CD14-positive monocyte (primary cell): ENCODE measurements around the gene ACTA2. TPM values are rescaled to one million over a fixed set of nuclear protein-coding genes. Genes with fewer than 3 reads are reported as not detected.

Source experiments
- DNase-seq, 3 donors: peaks; one replicate each; pipeline ENCODE4 v3.0.0-alpha.2; 2011 to 2022
- H2AFZ ChIP-seq: 2 replicates; pipeline ENCODE4 v1.6.0; 2012; ENCODE audit warnings: mild to moderate bottlenecking, low read depth, low read length, inconsistent platforms; ENCODE audit not compliant: insufficient read depth, poor library complexity, severe bottlenecking
- H3K27ac ChIP-seq, 2 donors: 1 replicate in 1 of 2; 2 replicates in 1 of 2; pipeline ENCODE4 v1.5.1; 2012 to 2013; ENCODE audit warnings: low read length in 2 of 2, control low read depth in 1 of 2, inconsistent platforms in 1 of 2, low read depth in 1 of 2, mild to moderate bottlenecking in 1 of 2
- H3K27me3 ChIP-seq, 2 donors: one replicate each; pipeline versions ENCODE4 v1.6.0 to v1.6.1; 2011 to 2013; ENCODE audit warnings: low read length in 2 of 2; ENCODE audit not compliant: control insufficient read depth in 2 of 2, insufficient read depth in 2 of 2
- H3K36me3 ChIP-seq, 2 donors: replicated peaks in 1 of 2; 1 replicate in 1 of 2; 2 replicates in 1 of 2; pipeline versions ENCODE4 v1.5.1 to v1.6.1; 2012 to 2013; ENCODE audit warnings: low read length in 2 of 2, control low read depth in 1 of 2, inconsistent platforms in 1 of 2, mild to moderate bottlenecking in 1 of 2; ENCODE audit not compliant: insufficient read depth in 2 of 2, control insufficient read depth in 1 of 2
- H3K4me1 ChIP-seq, 2 donors: 1 replicate in 1 of 2; 2 replicates in 1 of 2; pipeline versions ENCODE4 v1.5.1 to v1.6.1; 2012 to 2013; ENCODE audit warnings: low read length in 2 of 2, control low read depth in 1 of 2, inconsistent platforms in 1 of 2, mild to moderate bottlenecking in 1 of 2, moderate library complexity in 1 of 2; ENCODE audit not compliant: insufficient read depth in 2 of 2, control insufficient read depth in 1 of 2
- H3K4me2 ChIP-seq: replicated peaks from 2 replicates; pipeline ENCODE3; 2012; ENCODE audit warnings: low read length, moderate library complexity, mild to moderate bottlenecking; ENCODE audit not compliant: poor library complexity, severe bottlenecking; ENCODE audit errors: extremely low read depth
- H3K4me3 ChIP-seq, 3 experiments: fragments of 200-600 bp in 1 of 3; sonication (generic) in 1 of 3; replicated peaks in 1 of 3; 1 replicate in 2 of 3; 2 replicates in 1 of 3; pipeline ENCODE4 v1.5.1; 2011 to 2013; ENCODE audit warnings: low read length in 3 of 3, mild to moderate bottlenecking in 3 of 3, control low read depth in 2 of 3, low read depth in 2 of 3, inconsistent platforms in 1 of 3, moderate library complexity in 1 of 3
- H3K79me2 ChIP-seq: 2 replicates; pipeline ENCODE4 v1.6.0; 2012; ENCODE audit warnings: mild to moderate bottlenecking, control low read depth, inconsistent platforms, low read length, moderate library complexity; ENCODE audit not compliant: insufficient read depth
- H3K9ac ChIP-seq: 2 replicates; pipeline ENCODE4 v1.6.0; 2017; ENCODE audit warnings: low read length, mild to moderate bottlenecking; ENCODE audit not compliant: insufficient read depth, poor library complexity, severe bottlenecking
- H3K9me3 ChIP-seq, 2 donors: replicated peaks in 1 of 2; 1 replicate in 1 of 2; 2 replicates in 1 of 2; pipeline versions ENCODE4 v1.5.1 to v1.6.1; 2012 to 2013; ENCODE audit warnings: low read length in 2 of 2, control low read depth in 1 of 2; ENCODE audit not compliant: control insufficient read depth in 1 of 2, insufficient read depth in 1 of 2
- H4K20me1 ChIP-seq: 2 replicates; pipeline ENCODE4 v1.6.0; 2012; ENCODE audit warnings: mild to moderate bottlenecking, low read length, control low read depth, moderate library complexity; ENCODE audit not compliant: insufficient read depth
- H3K27ac Mint-ChIP-seq, 7 donors: one replicate each; pipeline ENCODE4 v1.8.0; 2020; ENCODE audit warnings: mild to moderate bottlenecking in 7 of 7, mixed read lengths in 7 of 7, moderate library complexity in 6 of 7, inconsistent platforms in 2 of 7
- H3K27me3 Mint-ChIP-seq, 3 donors: one replicate each; pipeline ENCODE4 v1.8.0; 2021 to 2022; ENCODE audit warnings: low read depth in 3 of 3, mild to moderate bottlenecking in 3 of 3, mixed read lengths in 3 of 3, moderate library complexity in 3 of 3, inconsistent platforms in 1 of 3
- H3K36me3 Mint-ChIP-seq, 2 donors: one replicate each; pipeline ENCODE4 v1.8.0; 2020; ENCODE audit warnings: mixed read lengths in 2 of 2, inconsistent platforms in 1 of 2, mild to moderate bottlenecking in 1 of 2
- H3K4me1 Mint-ChIP-seq: one replicate; pipeline ENCODE4 v1.8.0; 2020; ENCODE audit warnings: mild to moderate bottlenecking, mixed read lengths
- H3K4me3 Mint-ChIP-seq, 2 donors: one replicate each; pipeline ENCODE4 v1.8.0; 2020; ENCODE audit warnings: mild to moderate bottlenecking in 2 of 2, mixed read lengths in 2 of 2, moderate library complexity in 1 of 2
- H3K9me3 Mint-ChIP-seq, 7 donors: one replicate each; pipeline ENCODE4 v1.8.0; 2020 to 2022; ENCODE audit warnings: mixed read lengths in 7 of 7, mild to moderate bottlenecking in 6 of 7, moderate library complexity in 6 of 7, inconsistent platforms in 2 of 7
- CTCF ChIP-seq: fragments of 200-600 bp; IDR thresholded peaks from one replicate; pipeline ENCODE4 v1.8.0; 2022; ENCODE audit warnings: antibody characterized with exemption, mild to moderate bottlenecking
- WGBS: methylation state at CpG from one replicate; pipeline ENCODE4 v1.1.5; 2013; ENCODE audit warnings: missing lambda C conversion rate; ENCODE audit not compliant: insufficient coverage; 5-methylcytosine and 5-hydroxymethylcytosine counted together
- intact Hi-C, 2 donors: fragments of 100-400 bp; cut with micrococcal nuclease; formaldehyde crosslinking; loops; one replicate each; pipeline versions ENCODE4 v1.15.0 to v1.15.1; 2023
- polyA plus RNA-seq, 3 donors: library from polyadenylated mRNA; depleted of rRNA in 1 of 3; unstranded in 2 of 3; stranded (reverse) in 1 of 3; fragments of 300-500 nt in 2 of 3; fragments of >200 nt in 1 of 3; fragmentation: Illumina TruSeq in 2 of 3; gene quantifications; 1 replicate in 2 of 3; 2 replicates in 1 of 3; pipeline ENCODE4 v1.2.3, GENCODE V29; 2012 to 2021

ACTA2 gene
- polyA plus RNA-seq, 3 donors, result 4.4 to 12.3 (median 6.8) TPM

DNA sequence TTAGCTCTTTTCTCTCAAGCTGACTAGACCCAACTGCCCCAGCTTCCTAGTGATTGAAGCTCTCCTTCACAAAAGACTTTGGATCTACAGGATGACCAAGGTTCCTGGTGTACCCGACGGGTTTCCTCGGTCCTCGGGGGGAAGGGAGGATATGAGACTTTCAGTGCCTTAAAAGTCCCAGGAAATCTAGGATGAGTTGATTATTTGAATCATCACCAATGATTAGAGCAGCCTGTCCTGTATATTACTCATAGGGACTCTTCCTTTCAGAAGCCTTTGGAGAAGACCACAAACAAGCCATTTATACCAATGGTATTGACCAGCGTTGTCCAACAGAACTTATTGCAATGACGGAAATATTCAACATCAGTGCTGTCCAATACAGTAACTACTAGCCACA, 6.1 kb upstream of the ACTA2 start:
- peaks cover 0 to 2% of the 10 kb centered on the region in 2 donors for H3K36me3 Mint-ChIP-seq
- no peak overlapping the region for H3K4me3 Mint-ChIP-seq
- H3K27ac ChIP-seq, result no peak overlapping the region
- peaks cover under 1 to 3% of the 10 kb centered on the region in 2 donors for H3K4me1 ChIP-seq
- H3K9me3 Mint-ChIP-seq, result peaks cover 0 to 8% (median 3%) of the 10 kb centered on the region in 7 donors
- H3K27me3 ChIP-seq, result no peaks in the 10 kb centered on the region
- no peaks in the 10 kb centered on the region for H4K20me1 ChIP-seq
- no peaks in the 10 kb centered on the region for H3K36me3 ChIP-seq
- TF ChIP-seq CTCF, result no peak
- H3K4me2 ChIP-seq, result no peak overlapping the region
- no peaks in the 10 kb centered on the region for H3K9me3 ChIP-seq
- no peak for DNase-seq
- no peaks in the 10 kb centered on the region for H3K79me2 ChIP-seq
- intact Hi-C loops, result no loop called here
- no peak overlapping the region for H3K9ac ChIP-seq
- peaks cover 15% of the 10 kb centered on the region for H3K4me1 Mint-ChIP-seq
- peaks cover 0 to 2% (median 1%) of the 10 kb centered on the region in 3 donors for H3K27me3 Mint-ChIP-seq
- peak overlapping the region in 1 of 7 donors; percentile 36 for H3K27ac Mint-ChIP-seq
- no peak overlapping the region for H3K4me3 ChIP-seq
- H2AFZ ChIP-seq, result no peak overlapping the region
- WGBS, result no CpG with 5 or more reads among the region's 6 CpGs

- WGBS, result 91% methylated on average over 1 of the region's 1 CpG
- H3K4me1 Mint-ChIP-seq, result peaks cover 13% of the 10 kb centered on the region
- H3K27ac Mint-ChIP-seq, result peak overlapping the region in 1 of 7 donors; percentile 43
- peaks cover 2 to 12% (median 6%) of the 10 kb centered on the region in 7 donors for H3K9me3 Mint-ChIP-seq
- intact Hi-C loops, result no loop called here
- H4K20me1 ChIP-seq, result no peaks in the 10 kb centered on the region
- H3K27me3 Mint-ChIP-seq, result peaks cover 0 to 2% (median 1%) of the 10 kb centered on the region in 3 donors
- H3K27ac ChIP-seq, result no peak overlapping the region
- H3K4me3 ChIP-seq, result no peak overlapping the region
- TF ChIP-seq CTCF, result no peak
- H3K4me2 ChIP-seq, result no peak overlapping the region
- H3K9ac ChIP-seq, result no peak overlapping the region
- peaks cover 3 to 4% of the 10 kb centered on the region in 2 donors for H3K4me1 ChIP-seq
- no peak for DNase-seq
- H3K36me3 Mint-ChIP-seq, result peaks cover 0 to 2% of the 10 kb centered on the region in 2 donors
- H3K79me2 ChIP-seq, result no peaks in the 10 kb centered on the region
- no peak overlapping the region for H3K4me3 Mint-ChIP-seq
- no peaks in the 10 kb centered on the region for H3K27me3 ChIP-seq
- H3K9me3 ChIP-seq, result peaks cover 0 to 3% of the 10 kb centered on the region in 2 donors
- H3K36me3 ChIP-seq, result no peaks in the 10 kb centered on the region
- H2AFZ ChIP-seq, result no peak overlapping the region
Observed at GRCh38 chr10:88957381-88957780, 4.8 kb upstream of the ACTA2 start.
